ENCODE measurements around the gene GMIP.
A peak's percentile ranks its signal among the peaks of the same experiment; 100 is the strongest.

The GMIP gene

DNA sequence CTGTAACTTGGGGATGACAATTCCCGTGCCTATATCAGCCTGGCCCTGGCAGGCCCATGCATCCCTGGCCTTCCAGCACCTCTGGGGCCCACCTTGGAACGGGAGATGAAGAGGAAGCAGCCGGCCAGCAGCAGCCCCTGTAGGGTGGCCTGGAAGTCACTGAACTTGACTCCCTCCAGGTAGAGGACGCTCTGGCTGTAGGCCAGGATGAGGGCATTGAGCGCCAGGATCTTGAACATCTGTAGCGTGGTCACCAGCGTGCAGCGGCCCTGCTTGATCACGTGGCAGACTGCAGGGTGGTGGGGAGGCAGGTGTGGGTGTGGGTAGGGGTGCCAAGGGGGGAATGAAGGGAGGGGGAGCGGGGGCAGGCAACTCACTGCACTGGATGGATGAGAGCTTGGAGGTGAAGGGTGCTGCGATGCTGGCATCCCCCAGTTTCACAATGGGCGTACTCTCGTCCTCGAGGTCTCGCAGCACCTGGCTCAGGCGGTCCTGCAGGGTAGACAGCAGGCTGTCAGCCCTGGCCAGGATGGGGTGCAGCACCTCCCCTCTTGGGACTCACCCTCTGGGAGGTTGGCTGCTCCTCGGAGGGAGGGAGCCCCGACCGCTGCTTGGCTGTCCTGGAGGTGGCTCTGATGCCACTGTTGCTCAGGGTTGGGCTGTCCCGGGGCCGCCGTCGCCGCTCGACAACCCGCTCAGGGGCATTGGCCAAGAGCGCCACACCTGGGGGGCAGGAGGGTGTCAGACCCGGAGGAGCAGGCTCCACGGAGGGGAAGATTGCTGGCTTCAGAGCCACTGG lies 3.8 kb upstream of the GMIP start:
- no peaks in the 10 kb centered on the region for H3K27me3 ChIP-seq (ENCODE audit: insufficient read depth, low read length)
- no peak overlapping the region for H3K9ac ChIP-seq (ENCODE audit: low read depth, low read length)
- WGBS = 95% methylated on average over 29 of the region's 29 CpGs
- no peak overlapping the region for H3K27ac ChIP-seq (ENCODE audit: low read depth, low read length)
- H3K9me3 ChIP-seq (ENCODE audit: insufficient read depth, low read depth, low read length) = no peaks in the 10 kb centered on the region
- H3K36me3 ChIP-seq (ENCODE audit: insufficient read depth, low read length) = peaks cover 69% of the 10 kb centered on the region
- H3K4me3 ChIP-seq (ENCODE audit: low read length) = no peak overlapping the region
- H3K4me1 ChIP-seq (ENCODE audit: insufficient read depth, low read length) = no peaks in the 10 kb centered on the region

- peaks cover 50% of the 10 kb centered on the region for H3K36me3 ChIP-seq (ENCODE audit: insufficient read depth, low read length)
- 95% methylated on average over 17 of the region's 17 CpGs for WGBS
These were observed 1.9 kb upstream of the GMIP start for GRCh38 chr19:19645233-19645870.

GRCh38 chr19:19644054-19644388 lies 564 bp upstream of the GMIP start:
- Histone ChIP-seq H3K9me3 (ENCODE audit: insufficient read depth, low read depth, low read length) (no peaks in the 10 kb centered on the region), H3K9ac (ENCODE audit: low read depth, low read length) (no peak overlapping the region), H3K36me3 (ENCODE audit: insufficient read depth, low read length) (peaks cover 37% of the 10 kb centered on the region), H3K4me3 (ENCODE audit: low read length) (peak overlapping the region; percentile 75; the same call in 1 of the 2 replicates), H3K27me3 (ENCODE audit: insufficient read depth, low read length) (no peaks in the 10 kb centered on the region), H3K27ac (ENCODE audit: low read depth, low read length) (no peak overlapping the region; the same call in 1 of the 2 replicates), H3K4me1 (ENCODE audit: insufficient read depth, low read length) (no peaks in the 10 kb centered on the region)
- WGBS = 45% methylated on average over 4 of the region's 5 CpGs

More at GRCh38 chr19:19645233-19645870, 1.9 kb upstream of the GMIP start:
- no peaks in the 10 kb centered on the region for H3K4me1 ChIP-seq (ENCODE audit: insufficient read depth, low read length)
- no peaks in the 10 kb centered on the region for H3K9me3 ChIP-seq (ENCODE audit: insufficient read depth, low read depth, low read length)
- no peak overlapping the region for H3K9ac ChIP-seq (ENCODE audit: low read depth, low read length)
- no peak overlapping the region for H3K4me3 ChIP-seq (ENCODE audit: low read length)
- H3K27ac ChIP-seq (ENCODE audit: low read depth, low read length) = no peak overlapping the region
- H3K27me3 ChIP-seq (ENCODE audit: insufficient read depth, low read length) = no peaks in the 10 kb centered on the region

- H3K4me1 ChIP-seq (ENCODE audit: insufficient read depth, low read length) = no peaks in the 10 kb centered on the region
- no peaks in the 10 kb centered on the region for H3K27me3 ChIP-seq (ENCODE audit: insufficient read depth, low read length)
- H3K27ac ChIP-seq (ENCODE audit: low read depth, low read length) = 0 out of 2 replicates have a peak overlapping the region, but pooled peaks have one; percentile 43
- peaks cover 28% of the 10 kb centered on the region for H3K36me3 ChIP-seq (ENCODE audit: insufficient read depth, low read length)
- H3K9me3 ChIP-seq (ENCODE audit: insufficient read depth, low read depth, low read length) = no peaks in the 10 kb centered on the region
- WGBS = 28% methylated on average over 15 of the region's 16 CpGs
- H3K4me3 ChIP-seq (ENCODE audit: low read length) = peak overlapping the region; percentile 75
- H3K9ac ChIP-seq (ENCODE audit: low read depth, low read length) = peak overlapping the region; percentile 70
These were observed 825 bp downstream of the GMIP start for GRCh38 chr19:19642506-19643157.

DNA sequence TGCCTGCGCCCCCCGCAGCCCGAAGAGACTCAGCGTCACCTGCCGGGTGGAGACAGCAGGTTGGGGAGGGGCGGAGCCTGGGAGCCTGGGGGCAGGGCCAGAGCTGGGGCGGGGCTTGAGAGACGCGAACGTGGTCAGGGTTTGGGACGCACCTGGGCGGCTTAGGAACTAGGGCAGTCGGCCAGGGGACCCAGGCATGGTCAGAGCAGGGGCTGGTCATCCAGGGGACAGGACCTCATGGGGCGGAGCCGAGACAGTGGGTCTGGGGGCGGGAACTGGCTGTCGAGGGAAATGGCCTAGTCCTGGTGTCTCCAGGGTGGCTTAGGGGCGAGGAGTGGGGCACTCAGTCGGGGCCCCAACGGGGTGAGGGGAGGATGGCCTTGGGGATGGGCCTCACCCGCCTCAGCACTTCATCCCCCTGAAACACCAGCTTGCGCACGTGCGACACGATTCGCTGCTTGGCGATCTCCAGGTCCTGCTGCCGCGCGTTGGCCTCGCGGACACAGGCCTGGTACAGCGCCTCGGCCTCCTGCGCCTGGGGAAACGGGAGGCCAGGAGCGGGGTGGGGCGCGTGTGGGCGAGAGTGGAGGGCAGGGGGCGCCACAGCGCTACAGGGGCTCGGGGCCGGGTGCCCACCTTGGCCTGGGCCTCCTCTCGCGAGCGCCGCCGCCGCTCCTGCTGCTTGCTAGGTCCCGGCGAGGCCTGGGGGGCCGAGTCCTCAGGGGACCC lies 5.8 kb downstream of the GMIP start:
- Histone ChIP-seq H3K4me3 (ENCODE audit: low read length) (no peak overlapping the region), H3K27ac (ENCODE audit: low read depth, low read length) (no peak overlapping the region), H3K4me1 (ENCODE audit: insufficient read depth, low read length) (no peaks in the 10 kb centered on the region), H3K27me3 (ENCODE audit: insufficient read depth, low read length) (no peaks in the 10 kb centered on the region), H3K36me3 (ENCODE audit: insufficient read depth, low read length) (peaks cover 32% of the 10 kb centered on the region), H3K9me3 (ENCODE audit: insufficient read depth, low read depth, low read length) (no peaks in the 10 kb centered on the region), H3K9ac (ENCODE audit: low read depth, low read length) (no peak overlapping the region)
- 87% methylated on average over 53 of the region's 53 CpGs for WGBS

- H3K27ac ChIP-seq (ENCODE audit: low read depth, low read length) = no peak overlapping the region
- no peaks in the 10 kb centered on the region for H3K4me1 ChIP-seq (ENCODE audit: insufficient read depth, low read length)
- no peaks in the 10 kb centered on the region for H3K27me3 ChIP-seq (ENCODE audit: insufficient read depth, low read length)
- 90% methylated on average over 27 of the region's 27 CpGs for WGBS
- H3K9me3 ChIP-seq (ENCODE audit: insufficient read depth, low read depth, low read length) = no peaks in the 10 kb centered on the region
- peaks cover 35% of the 10 kb centered on the region for H3K36me3 ChIP-seq (ENCODE audit: insufficient read depth, low read length)
- no peak overlapping the region for H3K9ac ChIP-seq (ENCODE audit: low read depth, low read length)
- H3K4me3 ChIP-seq (ENCODE audit: low read length) = no peak overlapping the region
These were observed 6.3 kb downstream of the GMIP start for GRCh38 chr19:19637186-19637522.

GRCh38 chr19:19636573-19637185 lies 6.8 kb downstream of the GMIP start:
- 93% methylated on average over 9 of the region's 9 CpGs for WGBS
- H3K9me3 ChIP-seq (ENCODE audit: insufficient read depth, low read depth, low read length) = no peaks in the 10 kb centered on the region
- H3K9ac ChIP-seq (ENCODE audit: low read depth, low read length) = no peak overlapping the region
- H3K27ac ChIP-seq (ENCODE audit: low read depth, low read length) = no peak overlapping the region
- H3K27me3 ChIP-seq (ENCODE audit: insufficient read depth, low read length) = no peaks in the 10 kb centered on the region
- H3K4me3 ChIP-seq (ENCODE audit: low read length) = no peak overlapping the region
- H3K36me3 ChIP-seq (ENCODE audit: insufficient read depth, low read length) = peaks cover 35% of the 10 kb centered on the region
- H3K4me1 ChIP-seq (ENCODE audit: insufficient read depth, low read length) = no peaks in the 10 kb centered on the region

DNA sequence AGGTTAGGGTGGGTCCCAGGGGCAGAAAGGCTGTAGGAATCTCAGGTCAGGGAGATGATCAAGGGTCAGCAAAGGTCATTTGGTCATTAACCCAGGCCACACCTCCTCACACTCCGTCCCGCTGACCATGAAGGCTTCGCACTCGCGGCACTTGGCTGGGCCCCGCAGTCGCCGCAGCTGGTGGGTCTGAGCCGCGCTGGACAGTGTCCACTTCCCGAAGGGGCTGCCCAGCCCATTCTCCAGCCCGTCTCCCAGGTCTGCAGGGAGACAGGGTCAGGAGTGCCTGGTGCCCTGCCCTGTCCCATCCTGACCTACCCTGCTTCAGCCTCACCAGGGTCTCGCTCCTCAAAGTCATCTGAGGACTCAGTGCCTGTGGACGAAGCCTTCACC lies 8.1 kb downstream of the GMIP start:
- no peaks in the 10 kb centered on the region for H3K27me3 ChIP-seq (ENCODE audit: insufficient read depth, low read length)
- no peaks in the 10 kb centered on the region for H3K4me1 ChIP-seq (ENCODE audit: insufficient read depth, low read length)
- H3K9ac ChIP-seq (ENCODE audit: low read depth, low read length) = no peak overlapping the region
- H3K27ac ChIP-seq (ENCODE audit: low read depth, low read length) = no peak overlapping the region
- peaks cover 35% of the 10 kb centered on the region for H3K36me3 ChIP-seq (ENCODE audit: insufficient read depth, low read length)
- H3K9me3 ChIP-seq (ENCODE audit: insufficient read depth, low read depth, low read length) = no peaks in the 10 kb centered on the region
- 93% methylated on average over 14 of the region's 14 CpGs for WGBS
- H3K4me3 ChIP-seq (ENCODE audit: low read length) = no peak overlapping the region

DNA sequence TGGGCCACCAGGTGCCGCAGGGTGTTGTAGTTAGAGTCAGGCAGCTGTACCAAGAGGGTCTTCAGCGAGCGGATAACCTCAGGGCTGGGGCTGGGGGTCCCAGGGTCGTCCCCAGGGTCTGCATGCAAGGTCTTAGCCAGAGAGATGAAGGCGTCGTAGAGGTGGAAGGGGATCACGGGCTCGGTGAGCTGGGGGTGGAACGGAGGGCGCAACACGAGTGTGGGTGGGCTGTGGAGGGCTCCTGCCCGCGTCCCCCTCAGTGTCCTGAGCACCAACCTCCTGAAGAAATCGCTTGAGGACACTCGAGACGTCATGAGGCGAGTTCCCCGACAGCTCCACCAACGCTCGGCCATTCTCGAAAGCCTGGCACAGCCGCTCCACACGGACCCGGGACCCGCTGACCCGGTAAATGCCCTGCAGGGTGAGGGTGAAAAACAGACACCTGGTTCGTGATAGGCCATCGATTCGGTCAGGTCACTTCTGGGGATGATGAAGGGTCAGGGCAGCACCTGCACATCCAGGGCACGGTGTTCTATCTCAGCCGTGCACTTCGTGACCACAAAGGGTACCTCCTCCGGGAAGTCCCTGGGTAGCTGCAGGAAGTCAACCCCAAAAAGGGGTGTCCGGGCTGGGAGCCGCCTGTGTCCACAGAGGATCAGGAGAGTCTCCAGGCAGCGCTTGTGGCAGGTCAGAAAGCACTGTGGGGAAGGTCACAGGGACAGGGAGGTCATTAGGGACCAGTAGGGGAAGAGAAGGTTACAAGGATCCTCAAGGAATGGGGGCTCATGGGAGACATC lies 8.7 kb downstream of the GMIP start:
- WGBS = 95% methylated on average over 36 of the region's 36 CpGs
- Histone ChIP-seq H3K9ac (ENCODE audit: low read depth, low read length) (no peak overlapping the region), H3K4me3 (ENCODE audit: low read length) (no peak overlapping the region), H3K27ac (ENCODE audit: low read depth, low read length) (no peak overlapping the region), H3K4me1 (ENCODE audit: insufficient read depth, low read length) (no peaks in the 10 kb centered on the region), H3K27me3 (ENCODE audit: insufficient read depth, low read length) (no peaks in the 10 kb centered on the region), H3K36me3 (ENCODE audit: insufficient read depth, low read length) (peaks cover 35% of the 10 kb centered on the region), H3K9me3 (ENCODE audit: insufficient read depth, low read depth, low read length) (no peaks in the 10 kb centered on the region)

GRCh38 chr19:19633711-19634515 lies 9.5 kb downstream of the GMIP start:
- peaks cover 35% of the 10 kb centered on the region for H3K36me3 ChIP-seq (ENCODE audit: insufficient read depth, low read length)
- H3K27me3 ChIP-seq (ENCODE audit: insufficient read depth, low read length) = no peaks in the 10 kb centered on the region
- H3K4me1 ChIP-seq (ENCODE audit: insufficient read depth, low read length) = no peaks in the 10 kb centered on the region
- WGBS = 94% methylated on average over 22 of the region's 22 CpGs
- H3K27ac ChIP-seq (ENCODE audit: low read depth, low read length) = no peak overlapping the region
- no peak overlapping the region for H3K4me3 ChIP-seq (ENCODE audit: low read length)
- H3K9ac ChIP-seq (ENCODE audit: low read depth, low read length) = no peak overlapping the region
- H3K9me3 ChIP-seq (ENCODE audit: insufficient read depth, low read depth, low read length) = no peaks in the 10 kb centered on the region
